DMS 273 (cell line): Measurements from ENCODE around the gene IL1RAPL2.
"Not testable (repeated sequence)": the region's sequence is repeated elsewhere in the genome, so short reads cannot be mapped to it uniquely, and the experiment has no call there.

Experiments
- DNase-seq: peaks from one replicate; lab custom pipeline; 2025; ENCODE audit not compliant: unreplicated experiment; lab: John Stamatoyannopoulos, UW

The IL1RAPL2 gene

GRCh38 chrX:105006996-105007395 is 441.0 kb downstream of the IL1RAPL2 start:
- no peak for DNase-seq

- no peak for DNase-seq
These were observed 447.7 kb downstream of the IL1RAPL2 start for GRCh38 chrX:105013719-105014118.

- no peak for DNase-seq
These were observed 451.6 kb downstream of the IL1RAPL2 start for GRCh38 chrX:105017641-105018040.

- DNase-seq, result no peak
These were observed 452.9 kb downstream of the IL1RAPL2 start for GRCh38 chrX:105018865-105019264.

- DNase-seq, result not testable (repeated sequence)
These were observed 463.0 kb downstream of the IL1RAPL2 start for GRCh38 chrX:105028962-105029361.

- DNase-seq, result no peak
These were observed 472.8 kb downstream of the IL1RAPL2 start for GRCh38 chrX:105038672-105039328.

GRCh38 chrX:105050921-105051320 is 484.9 kb downstream of the IL1RAPL2 start:
- DNase-seq, result no peak

GRCh38 chrX:105051364-105051763 is 485.4 kb downstream of the IL1RAPL2 start:
- DNase-seq, result no peak

GRCh38 chrX:105052926-105053325 is 486.9 kb downstream of the IL1RAPL2 start:
- no peak for DNase-seq

GRCh38 chrX:105063743-105064142 is 497.7 kb downstream of the IL1RAPL2 start:
- DNase-seq, result no peak

GRCh38 chrX:105098201-105098600 is 532.2 kb downstream of the IL1RAPL2 start:
- no peak for DNase-seq

- DNase-seq, result no peak
These were observed 532.8 kb downstream of the IL1RAPL2 start for GRCh38 chrX:105098812-105099211.

- DNase-seq, result no peak
These were observed 535.4 kb downstream of the IL1RAPL2 start for GRCh38 chrX:105101378-105101777.

GRCh38 chrX:105109936-105110335 is 543.9 kb downstream of the IL1RAPL2 start:
- DNase-seq, result no peak

- DNase-seq, result no peak
These were observed 548.6 kb downstream of the IL1RAPL2 start for GRCh38 chrX:105114554-105115130.

- not testable (repeated sequence) for DNase-seq
These were observed 549.8 kb downstream of the IL1RAPL2 start for GRCh38 chrX:105115596-105116320.

GRCh38 chrX:105116486-105116885 is 550.5 kb downstream of the IL1RAPL2 start:
- DNase-seq, result no peak

GRCh38 chrX:105117621-105118020 is 551.6 kb downstream of the IL1RAPL2 start:
- no peak for DNase-seq

- no peak for DNase-seq
These were observed 554.5 kb downstream of the IL1RAPL2 start for GRCh38 chrX:105120463-105120862.

GRCh38 chrX:105121186-105121585 is 555.2 kb downstream of the IL1RAPL2 start:
- DNase-seq, result no peak

GRCh38 chrX:105126201-105126600 is 560.2 kb downstream of the IL1RAPL2 start:
- DNase-seq, result no peak

GRCh38 chrX:105134273-105134672 is 568.3 kb downstream of the IL1RAPL2 start:
- DNase-seq, result no peak
